Trophoblast cell (in vitro differentiated cells and primary cell): ENCODE measurements around the gene ATP5PO.

Experiments
- DNase-seq, 2 donors: peaks; one replicate each; pipeline ENCODE4 v3.0.0-alpha.2; 2016
- H2AFZ ChIP-seq: 2 replicates; pipeline ENCODE4 v1.6.1; 2013; ENCODE audit warnings: low read length, moderate library complexity, mild to moderate bottlenecking; ENCODE audit not compliant: insufficient read depth, poor library complexity
- H2AK5ac ChIP-seq: 2 replicates; pipeline ENCODE4 v1.6.1; 2013; ENCODE audit warnings: mild to moderate bottlenecking, low read length
- H2BK120ac ChIP-seq: 2 replicates; pipeline ENCODE4 v1.6.1; 2013; ENCODE audit warnings: low read length, mild to moderate bottlenecking, moderate library complexity; ENCODE audit not compliant: insufficient read depth, poor library complexity
- H2BK12ac ChIP-seq: 2 replicates; pipeline ENCODE4 v1.6.1; 2013; ENCODE audit warnings: mild to moderate bottlenecking, low read length, moderate library complexity
- H2BK5ac ChIP-seq: 2 replicates; pipeline ENCODE4 v1.6.1; 2013; ENCODE audit warnings: low read length, low read depth, moderate library complexity, mild to moderate bottlenecking; ENCODE audit not compliant: poor library complexity
- H3K14ac ChIP-seq: 2 replicates; pipeline ENCODE4 v1.6.1; 2013; ENCODE audit warnings: mild to moderate bottlenecking, low read length
- H3K18ac ChIP-seq: 2 replicates; pipeline ENCODE4 v1.6.1; 2013; ENCODE audit warnings: mild to moderate bottlenecking, low read length
- H3K23ac ChIP-seq: 2 replicates; pipeline ENCODE4 v1.6.1; 2013; ENCODE audit warnings: low read length
- H3K27ac ChIP-seq: 2 replicates; pipeline ENCODE4 v1.5.1; 2013; ENCODE audit warnings: low read depth, mild to moderate bottlenecking, inconsistent platforms, low read length, moderate library complexity
- H3K27me3 ChIP-seq: 2 replicates; pipeline ENCODE4 v1.6.1; 2013; ENCODE audit warnings: inconsistent platforms, mild to moderate bottlenecking, low read length, moderate library complexity; ENCODE audit not compliant: insufficient read depth
- H3K36me3 ChIP-seq, 2 experiments: 1 replicate in 1 of 2; 2 replicates in 1 of 2; pipeline ENCODE4 v1.6.1; 2013; ENCODE audit warnings: low read length in 2 of 2, mild to moderate bottlenecking in 2 of 2, moderate library complexity in 1 of 2; ENCODE audit not compliant: insufficient read depth in 2 of 2, control insufficient read depth in 1 of 2
- H3K4ac ChIP-seq: 2 replicates; pipeline ENCODE4 v1.6.1; 2013; ENCODE audit warnings: low read depth, mild to moderate bottlenecking, low read length, moderate library complexity
- H3K4me1 ChIP-seq, 2 experiments: 1 replicate in 1 of 2; 2 replicates in 1 of 2; pipeline ENCODE4 v1.6.1; 2013; ENCODE audit warnings: low read length in 2 of 2, mild to moderate bottlenecking in 2 of 2, moderate library complexity in 1 of 2; ENCODE audit not compliant: insufficient read depth in 2 of 2, control insufficient read depth in 1 of 2
- H3K4me2 ChIP-seq: 2 replicates; pipeline ENCODE4 v1.6.1; 2013; ENCODE audit warnings: inconsistent platforms, mild to moderate bottlenecking, low read length, moderate library complexity
- H3K4me3 ChIP-seq: 2 replicates; pipeline ENCODE4 v1.5.1; 2013; ENCODE audit warnings: mild to moderate bottlenecking, low read depth, low read length, inconsistent platforms
- H3K79me1 ChIP-seq: one replicate; pipeline ENCODE4 v1.6.1; 2013; ENCODE audit warnings: low read length
- H3K79me2 ChIP-seq: 2 replicates; pipeline ENCODE4 v1.6.1; 2013; ENCODE audit warnings: low read length, mild to moderate bottlenecking; ENCODE audit not compliant: control insufficient read depth, insufficient read depth, poor library complexity
- H3K9ac ChIP-seq: 2 replicates; pipeline ENCODE4 v1.6.1; 2013; ENCODE audit warnings: mild to moderate bottlenecking, low read length
- H3K9me3 ChIP-seq: 2 replicates; pipeline ENCODE4 v1.6.1; 2013; ENCODE audit warnings: low read depth, mild to moderate bottlenecking, control low read depth, inconsistent platforms, low read length; ENCODE audit not compliant: insufficient read depth
- H4K12ac ChIP-seq: 2 replicates; pipeline ENCODE4 v1.6.1; 2013; ENCODE audit warnings: low read depth, mild to moderate bottlenecking, low read length, moderate library complexity
- H4K8ac ChIP-seq: 2 replicates; pipeline ENCODE4 v1.6.1; 2013; ENCODE audit warnings: low read depth, mild to moderate bottlenecking, low read length, moderate library complexity
- H4K91ac ChIP-seq: one replicate; pipeline ENCODE4 v1.6.1; 2013; ENCODE audit warnings: low read depth, mild to moderate bottlenecking, low read length, moderate library complexity
- WGBS: extraction: QIAGEN DNeasy Blood & Tissue Kit; methylation state at CpG from one replicate; pipeline ENCODE4 v1.1.7; 2013; ENCODE audit warnings: missing lambda C conversion rate; ENCODE audit not compliant: insufficient read length, insufficient coverage; ENCODE audit errors: extremely low coverage; 5-methylcytosine and 5-hydroxymethylcytosine counted together

ATP5PO gene

DNA sequence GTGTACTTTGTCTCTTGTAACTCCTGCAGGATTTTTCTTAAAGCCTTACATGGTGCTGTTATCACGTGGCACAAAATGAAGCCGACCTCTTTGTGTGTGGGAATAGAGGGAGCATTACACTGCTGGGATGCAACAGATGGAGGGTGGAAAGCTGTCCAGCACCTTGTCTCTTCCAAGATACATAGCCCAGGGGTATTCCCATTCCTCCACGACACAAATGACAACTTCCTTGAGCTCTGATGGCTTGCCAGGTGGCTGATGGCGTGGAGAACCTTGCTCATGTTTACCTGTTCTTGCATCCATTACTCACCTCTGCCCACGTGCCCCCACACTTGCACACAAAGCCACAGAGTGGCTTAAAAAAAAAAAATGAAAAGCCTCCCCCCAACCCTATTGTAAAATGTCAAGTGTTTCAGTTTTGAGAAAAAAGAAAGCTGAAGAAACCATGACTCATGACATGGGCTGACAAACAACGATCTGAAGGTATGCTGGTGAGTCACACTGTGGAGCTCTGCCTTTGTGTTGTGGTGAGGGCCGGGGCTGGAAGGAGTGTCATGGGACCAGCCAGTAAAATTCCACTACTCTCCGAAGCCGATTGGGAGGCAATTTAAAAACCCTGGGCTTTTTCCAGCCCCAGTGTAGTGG is 32.0 kb upstream of the ATP5PO start:
- Histone ChIP-seq H2BK12ac (peak overlapping the region; percentile 34), H3K4me2 (peak overlapping the region; percentile 61), H2AK5ac (no peak overlapping the region), H3K9ac (no peak overlapping the region), H3K79me2 (no peaks in the 10 kb centered on the region), H3K36me3 (no peaks in the 10 kb centered on the region), H4K8ac (no peak overlapping the region), H2BK5ac (peak overlapping the region; percentile 60), H2BK120ac (peak overlapping the region; percentile 8), H3K27me3 (no peaks in the 10 kb centered on the region), H3K14ac (peak overlapping the region; percentile 20), H3K23ac (no peak overlapping the region), H3K27ac (peak overlapping the region; percentile 83), H3K18ac (peak overlapping the region; percentile 51), H4K12ac (no peak overlapping the region), H3K4me1 (peaks cover 16 to 19% of the 10 kb centered on the region in 2 experiments), H3K4ac (no peak overlapping the region), H2AFZ (no peak overlapping the region), H3K4me3 (peak overlapping the region; percentile 17), H4K91ac (peak overlapping the region; percentile 45), H3K79me1 (peaks cover 26% of the 10 kb centered on the region), H3K9me3 (peaks cover 2% of the 10 kb centered on the region)
- DNase-seq, result peak; percentile 92 to 98
- no CpG with 5 or more reads among the region's 9 CpGs for WGBS

DNA sequence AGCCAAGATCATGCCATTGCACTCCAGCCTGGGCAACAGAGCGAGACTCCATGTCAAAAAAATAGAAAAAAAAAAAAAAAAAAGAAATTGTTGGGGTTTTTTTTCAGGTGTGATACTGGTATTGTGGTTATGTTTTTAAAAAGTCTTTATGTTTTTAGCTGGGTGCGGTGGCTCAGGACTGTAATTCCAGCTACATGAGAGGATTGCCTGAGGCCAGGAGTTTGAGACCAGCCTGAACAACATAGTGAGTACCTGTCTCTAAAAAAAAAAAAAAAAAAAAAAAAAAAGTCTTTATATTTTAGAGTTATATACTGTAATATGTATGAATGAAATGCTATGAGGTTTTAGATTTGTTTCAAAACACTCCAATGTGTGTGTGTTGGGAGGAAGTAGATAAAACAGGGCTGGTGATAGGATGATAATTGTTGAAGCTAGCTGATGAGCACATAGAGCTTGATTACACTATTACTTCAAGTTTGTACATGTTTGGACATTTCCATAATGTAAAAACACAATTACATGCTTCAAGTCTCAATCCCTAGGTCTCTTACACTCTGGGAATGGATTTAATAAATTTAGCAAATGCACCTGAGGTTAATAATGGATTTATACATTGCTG is 30.2 kb upstream of the ATP5PO start:
- H3K4me1 ChIP-seq, result peaks cover 16 to 24% of the 10 kb centered on the region in 2 experiments
- H3K9me3 ChIP-seq, result peaks cover 2% of the 10 kb centered on the region
- peak; percentile 48 to 58 for DNase-seq

DNA sequence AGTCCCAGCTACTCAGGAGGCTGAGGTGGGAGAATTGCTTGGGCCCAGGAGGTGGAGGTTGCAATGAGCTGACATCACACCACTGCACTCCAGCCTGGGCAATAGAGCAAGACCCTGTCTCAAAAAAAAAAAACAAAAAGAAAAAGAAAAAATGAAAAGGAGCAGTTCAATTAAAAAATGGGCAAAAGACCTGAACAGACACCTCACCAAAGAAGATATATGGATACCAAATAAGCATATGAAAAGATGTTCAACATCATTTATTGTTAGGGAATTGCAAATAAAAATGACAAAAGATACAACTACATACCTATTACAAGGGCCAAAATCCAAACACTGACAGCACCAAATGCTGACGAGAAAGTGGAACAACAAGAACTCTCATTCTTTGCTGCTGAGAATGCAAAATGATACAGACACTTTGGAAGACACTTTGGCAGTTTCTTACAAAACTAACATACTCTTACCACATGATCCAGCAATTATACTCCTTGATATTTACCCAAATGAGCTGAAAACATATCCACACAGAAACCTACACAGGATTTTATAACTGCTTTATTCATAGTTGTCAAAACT is 28.7 kb upstream of the ATP5PO start:
- Histone ChIP-seq H2BK120ac (no peak overlapping the region), H3K14ac (no peak overlapping the region), H3K4me1 (peaks cover 16 to 25% of the 10 kb centered on the region in 2 experiments), H3K27me3 (no peaks in the 10 kb centered on the region), H3K9ac (no peak overlapping the region), H3K36me3 (no peaks in the 10 kb centered on the region), H3K4me3 (no peak overlapping the region), H3K18ac (no peak overlapping the region), H3K79me2 (no peaks in the 10 kb centered on the region), H2BK12ac (no peak overlapping the region), H4K12ac (no peak overlapping the region), H2BK5ac (no peak overlapping the region), H2AK5ac (no peak overlapping the region), H3K23ac (no peak overlapping the region), H3K27ac (no peak overlapping the region), H2AFZ (no peak overlapping the region), H4K91ac (no peak overlapping the region), H3K9me3 (no peaks in the 10 kb centered on the region), H4K8ac (no peak overlapping the region), H3K4me2 (no peak overlapping the region), H3K4ac (no peak overlapping the region), H3K79me1 (peaks cover 22% of the 10 kb centered on the region)
- DNase-seq, result no peak
- WGBS, result no CpG with 5 or more reads among the region's 1 CpG

More for the DNA sequence above, 30.2 kb upstream of the ATP5PO start:
- Histone ChIP-seq H3K14ac (no peak overlapping the region), H3K9ac (no peak overlapping the region), H3K27ac (no peak overlapping the region), H4K8ac (no peak overlapping the region), H3K4ac (no peak overlapping the region), H3K79me2 (no peaks in the 10 kb centered on the region), H3K18ac (no peak overlapping the region), H2AK5ac (no peak overlapping the region), H4K91ac (no peak overlapping the region), H3K79me1 (peaks cover 29% of the 10 kb centered on the region), H2BK5ac (no peak overlapping the region), H3K36me3 (no peaks in the 10 kb centered on the region), H3K4me3 (no peak overlapping the region), H2BK12ac (no peak overlapping the region), H3K23ac (no peak overlapping the region), H2BK120ac (no peak overlapping the region), H2AFZ (no peak overlapping the region), H4K12ac (no peak overlapping the region), H3K27me3 (no peaks in the 10 kb centered on the region), H3K4me2 (no peak overlapping the region)
- WGBS, result no CpG with 5 or more reads among the region's 2 CpGs

DNA sequence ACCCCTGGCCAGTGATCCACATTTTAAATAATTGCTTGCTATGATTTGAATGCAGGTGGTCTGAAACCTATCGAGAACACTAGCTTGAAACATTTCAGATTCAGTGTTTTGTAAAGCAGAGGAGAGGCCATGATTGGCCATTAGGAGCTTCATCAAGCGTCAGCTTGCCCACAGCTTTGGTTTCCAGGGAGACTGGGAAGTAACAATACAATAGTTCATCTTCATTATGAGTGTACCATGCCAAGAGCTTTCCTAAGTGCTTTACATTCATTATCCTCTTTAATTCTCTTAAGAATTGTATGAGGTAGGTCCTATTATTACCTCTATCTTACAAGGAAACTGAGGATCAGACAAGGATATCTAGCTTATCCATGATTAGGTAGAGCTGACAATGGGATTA is 27.7 kb upstream of the ATP5PO start:
- Histone ChIP-seq H2BK120ac (no peak overlapping the region), H3K4ac (no peak overlapping the region), H3K14ac (no peak overlapping the region), H2BK5ac (no peak overlapping the region), H3K79me1 (peaks cover 13% of the 10 kb centered on the region), H3K4me3 (no peak overlapping the region), H4K12ac (no peak overlapping the region), H3K4me2 (no peak overlapping the region), H3K9me3 (no peaks in the 10 kb centered on the region), H3K18ac (no peak overlapping the region), H3K27me3 (no peaks in the 10 kb centered on the region), H2BK12ac (no peak overlapping the region), H3K23ac (no peak overlapping the region), H4K8ac (no peak overlapping the region), H3K4me1 (peaks cover 7 to 16% of the 10 kb centered on the region in 2 experiments), H2AFZ (no peak overlapping the region), H2AK5ac (no peak overlapping the region), H3K27ac (no peak overlapping the region), H3K9ac (no peak overlapping the region), H3K36me3 (no peaks in the 10 kb centered on the region), H4K91ac (no peak overlapping the region), H3K79me2 (no peaks in the 10 kb centered on the region)
- no CpG with 5 or more reads among the region's 2 CpGs for WGBS
- DNase-seq, result peak in 1 of 2 donors; percentile 2
